ENCODE data around the gene PPP1R3G. TPM values are rescaled to one million over a fixed set of nuclear protein-coding genes. Genes with fewer than 3 reads are reported as not detected.

PPP1R3G gene
- total and polyA plus RNA-seq, 2 of the 13 experiments (the other 11 are each of a cell fraction or from before 2014, with no cell fraction given) = 1.2 to 1.3 TPM

DNA sequence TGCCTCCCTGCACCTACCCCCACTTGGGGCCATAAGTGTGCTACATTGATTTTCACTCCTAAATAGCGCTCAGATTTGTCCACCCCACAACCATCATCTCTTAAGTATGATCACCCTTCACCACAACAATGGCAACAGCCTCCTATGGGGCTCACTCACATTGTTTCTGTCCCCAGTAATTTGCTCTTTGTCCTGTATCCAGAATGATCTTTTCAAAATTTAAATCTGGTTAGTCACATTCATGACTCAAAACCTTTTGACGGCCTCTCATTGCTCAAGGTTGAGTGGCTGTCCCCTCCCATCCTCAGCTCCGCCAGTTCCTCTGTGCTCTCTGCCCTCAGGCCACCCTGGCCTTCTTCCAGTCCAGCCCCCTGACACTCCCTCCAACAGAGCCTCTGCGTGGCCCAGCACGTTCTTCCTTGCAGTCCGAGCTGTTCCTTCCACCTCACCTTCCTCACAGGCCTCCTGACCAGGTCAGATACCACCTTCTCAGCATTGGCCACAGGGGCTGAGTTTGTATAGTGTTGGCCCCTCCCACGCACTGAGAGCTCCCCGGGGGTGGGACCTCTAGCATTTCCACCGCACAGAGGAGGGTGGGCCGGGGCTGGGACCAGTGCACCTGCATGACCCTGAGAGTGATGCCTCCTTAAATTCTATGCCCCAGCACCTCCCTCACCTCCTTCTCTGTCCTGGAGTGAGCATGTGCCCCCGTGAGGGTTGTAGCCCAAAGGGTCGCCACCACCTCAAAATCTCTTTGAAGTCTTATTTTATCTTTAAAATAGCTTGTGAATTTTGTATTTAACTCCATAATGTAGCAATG, 2.4 kb upstream of the PPP1R3G start (continued):
- 0 out of 2 replicates have a peak, but pooled peaks have one; percentile 27 for TF ChIP-seq ONECUT2 (CRISPR knock-in tag; IDR thresholded peaks at IDR 0.05)
- no peak for TF ChIP-seq SMARCE1 (IDR thresholded peaks at IDR 0.05; ENCODE audit: borderline replicate concordance)
- TF ChIP-seq, protein P1, sequence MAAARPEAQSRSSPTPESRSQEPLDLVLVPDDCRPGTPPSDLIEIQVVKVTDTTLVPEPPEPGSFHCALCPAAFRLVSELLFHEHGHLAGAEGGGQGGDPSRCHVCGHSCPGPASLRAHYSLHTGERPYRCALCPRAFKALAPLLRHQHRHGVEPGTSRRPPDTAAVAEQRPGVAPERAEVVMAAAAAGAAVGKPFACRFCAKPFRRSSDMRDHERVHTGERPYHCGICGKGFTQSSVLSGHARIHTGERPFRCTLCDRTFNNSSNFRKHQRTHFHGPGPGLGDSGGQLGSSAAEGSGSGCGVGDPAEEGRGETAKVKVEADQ (CRISPR knock-in tag; IDR thresholded peaks at IDR 0.05; ENCODE audit: borderline replicate concordance) = peak; percentile 96; the same call in 1 of the 2 replicates
- peak; percentile 35 for TF ChIP-seq NFYC (CRISPR knock-in tag; IDR thresholded peaks at IDR 0.05)
- no peak for TF ChIP-seq ZNF704 (CRISPR knock-in tag; IDR thresholded peaks at IDR 0.05; ENCODE audit: borderline replicate concordance)
- no peak for TF ChIP-seq ZNF343 (CRISPR knock-in tag; IDR thresholded peaks at IDR 0.05)
- TF ChIP-seq REPIN1 (CRISPR knock-in tag; IDR thresholded peaks at IDR 0.05; ENCODE audit: borderline replicate concordance, low read depth) = 0 out of 2 replicates have a peak, but pooled peaks have one; percentile 39
- peak; percentile 35; the same call in 1 of the 2 replicates for TF ChIP-seq THAP11 (CRISPR knock-in tag; IDR thresholded peaks at IDR 0.05)
- no peak for TF ChIP-seq ZNF639 (CRISPR knock-in tag; conservative IDR thresholded peaks at IDR 0.05)
- TF ChIP-seq HNF4A (CRISPR knock-in tag; IDR thresholded peaks at IDR 0.05) = peak; percentile 80
- TF ChIP-seq, protein P2, sequence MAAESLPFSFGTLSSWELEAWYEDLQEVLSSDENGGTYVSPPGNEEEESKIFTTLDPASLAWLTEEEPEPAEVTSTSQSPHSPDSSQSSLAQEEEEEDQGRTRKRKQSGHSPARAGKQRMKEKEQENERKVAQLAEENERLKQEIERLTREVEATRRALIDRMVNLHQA (CRISPR knock-in tag; IDR thresholded peaks at IDR 0.05) = no peak
- peak; percentile 60; the same call in 1 of the 2 replicates for TF ChIP-seq ZSCAN9 (CRISPR knock-in tag; IDR thresholded peaks at IDR 0.05; ENCODE audit: borderline replicate concordance)
- peak; percentile 55 for TF ChIP-seq BORCS8-MEF2B (CRISPR knock-in tag; IDR thresholded peaks at IDR 0.05)
- TF ChIP-seq PRPF4 (IDR thresholded peaks at IDR 0.05; ENCODE audit: low read depth, low read length, poor library complexity, severe bottlenecking) = no peak
- TF ChIP-seq ZBTB2 (CRISPR knock-in tag; IDR thresholded peaks at IDR 0.05; ENCODE audit: low read depth) = peak; percentile 46; the same call in 1 of the 2 replicates
- no peak for TF ChIP-seq SRSF9 (IDR thresholded peaks at IDR 0.05; ENCODE audit: borderline replicate concordance, insufficient read depth, low read depth, low read length, poor library complexity, severe bottlenecking)
- TF ChIP-seq ZBTB44 (CRISPR knock-in tag; IDR thresholded peaks at IDR 0.05) = no peak
- peak; percentile 59; the same call in 1 of the 2 replicates for TF ChIP-seq NCOR1 (IDR thresholded peaks at IDR 0.05; ENCODE audit: borderline replicate concordance, low read length)
- TF ChIP-seq NFE2 (CRISPR knock-in tag; IDR thresholded peaks at IDR 0.05) = no peak
- no peak for TF ChIP-seq PTBP1 (IDR thresholded peaks at IDR 0.05; ENCODE audit: low read depth, low read length, poor library complexity, severe bottlenecking)
- peak in 1 of 2 experiments; percentile 90; a peak in 3 of 4 replicates for TF ChIP-seq POLR2A (IDR thresholded peaks at IDR 0.05; ENCODE audit: insufficient read depth in 1 of 2, low read depth in 2 of 2, low read length in 2 of 2)
- TF ChIP-seq EED (CRISPR knock-in tag; IDR thresholded peaks at IDR 0.05) = 0 out of 2 replicates have a peak, but pooled peaks have one; percentile 30
- TF ChIP-seq SMC3 (IDR thresholded peaks at IDR 0.05; ENCODE audit: low read length) = peak; percentile 12; the same call in 1 of the 2 replicates
